GM15510 (cell line): ENCODE measurements around the gene HCFC1.

Experiments
- POLR2A ChIP-seq: IDR thresholded peaks from 3 replicates; pipeline ENCODE4 v1.6.1; 2011; ENCODE audit warnings: borderline replicate concordance; ENCODE audit not compliant: insufficient read length; ENCODE audit errors: extremely low read depth

The HCFC1 gene

GRCh38 chrX:153903991-153904957 is 67.3 kb downstream of the HCFC1 start, which contains the start of gene AVPR2:
AVPR2 (plus strand) TSS chrX:153904673; CDS start chrX:153905146, 473 bp downstream.
- TF ChIP-seq POLR2A: no peak

- TF ChIP-seq POLR2A: no peak
Measured at GRCh38 chrX:153903238-153903980, 68.2 kb downstream of the HCFC1 start.

GRCh38 chrX:153902385-153902784 is 69.2 kb downstream of the HCFC1 start:
- no peak for TF ChIP-seq POLR2A

- TF ChIP-seq POLR2A: no peak
Measured at GRCh38 chrX:153901753-153902140, 69.9 kb downstream of the HCFC1 start.

GRCh38 chrX:153900831-153901752 is 70.5 kb downstream of the HCFC1 start:
- TF ChIP-seq POLR2A: no peak

- TF ChIP-seq POLR2A: no peak
Measured at GRCh38 chrX:153897899-153898298, 73.7 kb downstream of the HCFC1 start.
